Measurements from ENCODE around the gene COL28A1. TPM values are rescaled to one million over a fixed set of nuclear protein-coding genes. Genes with fewer than 3 reads are reported as not detected.
A peak's percentile ranks its signal among the peaks of the same experiment; 100 is the strongest.
"Not testable (repeated sequence)": the region's sequence is repeated elsewhere in the genome, so short reads cannot be mapped to it uniquely, and the experiment has no call there.

The COL28A1 gene
- total RNA-seq, 1 donor from 2014 or later = 3.7 TPM

DNA sequence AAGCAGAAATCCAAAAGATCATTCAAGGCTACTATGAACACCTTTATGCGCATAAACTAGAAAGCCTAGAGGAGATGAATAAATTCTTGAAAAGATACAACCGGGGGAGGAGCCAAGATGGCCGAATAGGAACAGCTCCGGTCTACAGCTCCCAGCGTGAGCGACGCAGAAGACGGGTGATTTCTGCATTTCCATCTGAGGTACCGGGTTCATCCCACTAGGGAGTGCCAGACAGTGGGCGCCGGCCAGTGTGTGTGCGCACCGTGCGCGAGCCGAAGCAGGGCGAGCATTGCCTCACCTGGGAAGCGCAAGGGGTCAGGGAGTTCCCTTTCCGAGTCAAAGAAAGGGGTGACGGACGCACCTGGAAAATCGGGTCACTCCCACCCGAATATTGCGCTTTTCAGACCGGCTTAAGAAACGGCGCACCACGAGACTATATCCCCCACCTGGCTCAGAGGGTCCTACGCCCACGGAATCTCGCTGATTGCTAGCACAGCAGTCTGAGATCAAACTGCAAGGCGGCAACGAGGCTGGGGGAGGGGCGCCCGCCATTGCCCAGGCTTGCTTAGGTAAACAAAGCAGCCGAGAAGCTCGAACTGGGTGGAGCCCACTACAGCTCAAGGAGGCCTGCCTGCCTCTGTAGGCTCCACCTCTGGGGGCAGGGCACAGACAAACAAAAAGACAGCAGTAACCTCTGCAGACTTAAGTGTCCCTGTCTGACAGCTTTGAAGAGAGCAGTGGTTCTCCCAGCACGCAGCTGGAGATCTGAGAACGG lies 70.5 kb downstream of the COL28A1 start:
- not testable (repeated sequence) for DNase-seq (ENCODE audit: low spot score)

DNA sequence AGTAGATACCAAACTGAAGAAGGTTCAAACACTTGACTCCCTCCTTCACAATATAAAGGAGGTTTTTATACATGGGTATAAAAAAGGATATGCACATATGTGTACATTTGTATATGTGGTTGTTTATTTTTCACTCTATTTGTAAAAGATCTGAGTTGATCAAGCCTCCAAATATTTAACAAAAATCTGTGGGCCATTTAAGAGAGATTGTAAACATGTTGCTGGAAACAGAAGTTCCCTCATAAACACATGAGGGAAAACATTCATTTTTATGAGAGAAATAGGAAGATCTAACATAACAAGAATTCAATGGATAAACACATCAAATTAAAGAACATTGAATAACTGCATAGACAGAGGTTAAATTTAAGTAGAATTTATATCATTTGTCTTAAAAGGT lies 81.7 kb downstream of the COL28A1 start:
- DNase-seq (ENCODE audit: low spot score) = no peak

DNA sequence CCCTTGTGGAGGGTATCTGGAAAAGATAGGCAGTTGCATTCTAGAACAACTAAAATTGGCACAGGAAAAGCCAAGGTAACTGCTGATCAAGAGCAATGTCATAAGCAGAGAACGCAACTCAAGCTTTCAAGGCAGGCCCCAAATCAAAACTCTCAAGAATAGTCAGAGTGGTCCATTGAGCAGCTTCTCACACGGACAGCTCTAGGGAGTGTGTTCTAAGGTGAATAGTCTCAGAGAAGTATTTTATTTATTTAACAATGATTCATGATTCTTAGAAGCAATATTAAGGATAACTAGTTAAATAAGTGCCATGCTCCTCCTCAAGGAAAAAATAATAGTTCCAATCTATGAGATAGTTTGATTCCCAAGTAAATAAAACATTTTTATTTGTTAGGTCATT lies 83.0 kb downstream of the COL28A1 start:
- no peak for DNase-seq (ENCODE audit: low spot score)

DNA sequence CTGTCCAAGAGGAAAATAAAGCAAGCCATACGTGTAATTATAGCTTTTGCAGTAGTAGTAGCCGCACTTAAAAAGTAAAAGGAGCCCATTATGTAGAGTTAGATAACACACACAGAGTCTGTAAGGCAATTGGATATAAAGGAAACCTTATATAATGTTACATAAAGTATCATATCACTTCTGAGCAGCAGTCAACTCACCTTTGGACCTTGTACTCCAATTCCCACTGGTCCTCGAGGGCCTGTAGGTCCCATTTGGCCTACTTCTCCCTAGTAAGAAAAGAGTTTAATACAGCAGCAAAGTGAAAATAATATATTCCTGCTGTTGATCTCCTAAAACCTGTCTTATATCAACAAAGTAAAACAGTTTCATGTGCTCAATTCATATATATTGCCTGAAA lies 83.6 kb downstream of the COL28A1 start:
- DNase-seq (ENCODE audit: low spot score) = no peak

DNA sequence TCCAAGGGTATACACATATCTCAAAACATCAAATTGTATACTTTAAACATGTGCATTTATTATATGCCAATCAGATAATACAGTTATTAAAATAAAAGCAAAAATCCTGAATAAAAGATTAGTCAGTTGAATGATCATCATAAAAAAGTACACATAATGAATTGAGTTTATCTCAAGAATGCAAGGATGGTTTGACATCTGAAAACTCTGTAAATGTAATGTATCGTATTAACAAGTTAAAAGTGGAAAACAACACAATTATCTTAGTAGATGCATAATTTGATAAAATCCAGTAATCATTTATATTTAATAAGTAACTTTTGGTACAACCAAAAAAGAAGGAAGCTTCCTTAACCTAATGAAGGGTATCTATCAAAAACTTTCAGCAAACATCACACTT lies 86.6 kb downstream of the COL28A1 start:
- no peak for DNase-seq (ENCODE audit: low spot score)

DNA sequence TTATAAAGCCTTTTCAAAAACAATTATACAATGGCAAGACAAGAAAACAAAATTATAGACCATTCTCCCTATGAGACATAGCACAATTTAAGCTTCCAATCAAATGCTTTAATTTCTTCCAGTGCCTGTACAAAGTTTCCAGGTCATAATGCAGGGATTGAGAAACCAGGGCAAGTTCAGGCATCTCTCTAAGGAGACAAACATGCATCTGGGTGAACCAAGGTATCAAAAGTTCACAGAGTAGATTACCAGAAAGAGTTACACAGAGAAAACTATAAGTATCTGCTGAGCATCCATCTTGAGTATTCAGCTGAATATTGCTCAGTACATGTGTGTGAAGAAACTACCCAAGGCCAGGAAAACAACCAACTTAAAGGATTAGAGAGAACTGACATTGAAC lies 89.1 kb downstream of the COL28A1 start:
- no peak for DNase-seq (ENCODE audit: low spot score)

DNA sequence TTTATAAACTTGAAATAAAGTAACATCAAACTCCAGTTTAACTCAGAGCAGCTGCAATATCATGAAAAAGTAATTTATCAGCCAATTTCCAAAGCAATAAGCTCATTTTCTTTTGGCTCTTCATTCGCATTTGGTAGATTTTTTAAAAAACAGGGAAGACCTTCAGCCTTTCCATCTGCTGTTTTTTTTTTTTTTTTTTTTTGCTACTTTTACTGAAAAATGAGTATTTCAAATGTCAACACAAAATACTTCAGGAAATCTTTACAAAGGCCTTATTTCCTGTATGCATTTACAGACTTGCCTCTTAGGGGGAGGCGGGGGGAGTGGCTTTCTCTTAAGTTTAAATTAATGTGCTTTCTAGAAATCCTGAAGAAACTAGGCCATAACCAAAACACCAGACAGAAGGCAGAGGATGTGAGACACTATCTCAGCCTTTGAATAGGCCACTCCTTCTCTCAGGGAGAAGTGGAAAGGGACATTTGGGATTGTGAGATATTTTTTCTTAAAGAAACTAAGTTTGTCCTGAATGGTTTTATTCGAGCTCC lies 91.8 kb downstream of the COL28A1 start:
- no peak for DNase-seq (ENCODE audit: low spot score)

DNA sequence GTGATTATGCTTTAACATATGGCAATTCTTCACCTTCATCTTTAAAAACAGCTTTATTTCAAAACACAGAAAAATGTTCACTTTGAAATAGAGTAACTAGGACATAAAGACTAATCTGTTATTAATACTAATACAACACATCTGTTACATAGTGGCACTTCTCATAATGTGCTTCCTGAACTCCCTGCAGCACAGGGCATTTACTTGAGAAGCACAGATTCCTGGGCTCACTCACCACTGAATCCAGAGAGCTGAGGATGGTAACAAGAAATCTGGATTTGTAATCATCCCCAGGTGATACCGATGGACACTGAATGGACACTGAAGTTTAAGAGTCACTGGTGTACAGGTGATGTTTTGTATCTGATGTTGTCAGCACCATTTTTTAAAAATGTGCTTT lies 96.1 kb downstream of the COL28A1 start:
- DNase-seq (ENCODE audit: low spot score) = no peak

DNA sequence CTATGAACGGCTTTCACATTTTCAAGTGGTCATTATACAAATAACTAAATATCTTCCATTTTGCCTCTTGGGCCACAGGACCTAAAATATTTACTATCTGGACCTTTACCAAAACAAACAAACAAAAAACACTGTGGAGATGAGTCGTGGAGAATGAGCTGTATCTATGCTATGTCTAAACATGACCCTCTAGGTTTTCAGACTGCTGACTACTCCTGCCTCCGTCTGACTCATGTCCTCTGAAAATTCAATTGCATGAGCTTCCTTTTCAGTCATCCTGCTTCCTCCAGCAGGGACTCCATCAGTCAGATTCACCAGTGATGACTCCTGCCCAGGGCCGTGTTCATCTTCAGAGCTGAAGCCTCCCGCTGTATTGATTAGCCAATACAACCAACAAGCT lies 96.8 kb downstream of the COL28A1 start:
- no peak for DNase-seq (ENCODE audit: low spot score)

DNA sequence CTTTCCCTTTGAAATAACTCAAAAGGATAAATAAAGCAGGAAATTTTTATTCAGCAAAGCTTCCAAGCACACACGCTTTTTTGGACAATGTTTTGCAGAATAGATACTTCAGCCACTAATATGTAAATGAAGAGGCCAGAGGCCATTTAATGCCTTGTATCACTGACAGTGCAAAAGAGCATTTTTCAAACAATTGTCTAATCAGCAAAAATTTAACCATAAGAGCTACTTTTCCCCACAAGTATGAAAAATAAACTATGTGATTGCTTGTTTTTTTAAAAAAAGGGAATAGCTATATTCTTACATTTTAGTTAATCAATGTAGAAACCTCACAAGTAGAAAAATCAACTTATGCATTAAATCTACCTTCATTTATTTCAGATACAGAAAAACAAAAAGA lies 99.7 kb downstream of the COL28A1 start:
- DNase-seq (ENCODE audit: low spot score) = no peak

DNA sequence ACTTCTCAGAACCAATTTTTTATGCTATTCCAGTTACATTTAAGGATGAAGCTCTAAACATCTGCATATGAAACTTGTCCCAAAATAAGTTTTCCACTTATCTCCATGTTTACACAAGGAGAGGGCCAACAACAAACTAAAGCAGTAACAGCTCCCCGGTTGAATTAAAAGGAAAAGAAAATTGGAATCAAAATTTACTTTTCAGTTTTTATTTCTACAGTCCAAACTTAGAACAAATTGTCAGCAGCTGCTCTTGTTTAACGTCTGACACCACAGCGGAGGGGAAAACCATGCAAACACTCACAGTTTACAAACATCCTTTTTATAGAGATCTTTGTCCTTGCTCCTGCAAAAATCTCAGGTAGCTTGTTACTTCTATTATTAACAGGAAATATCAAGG lies 101.3 kb downstream of the COL28A1 start:
- no peak for DNase-seq (ENCODE audit: low spot score)

DNA sequence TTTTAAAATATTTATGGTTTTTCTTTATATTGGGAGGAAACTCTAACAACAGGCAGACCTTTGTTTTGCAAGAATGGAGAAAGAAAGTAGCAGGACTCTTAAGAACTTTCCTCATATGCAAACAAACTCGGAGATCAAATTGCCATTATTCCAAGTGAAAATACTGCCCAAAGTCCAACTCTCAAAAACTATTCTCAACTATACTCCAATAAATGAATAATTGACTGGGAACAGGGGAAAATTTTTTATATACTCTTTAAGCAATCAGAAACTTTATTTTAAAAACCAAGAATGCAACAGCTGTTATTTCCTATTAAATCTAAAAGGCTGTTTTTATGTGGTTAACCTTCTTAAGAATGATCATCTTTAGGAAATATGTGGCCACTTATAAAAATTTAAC lies 101.9 kb downstream of the COL28A1 start:
- DNase-seq (ENCODE audit: low spot score) = no peak

DNA sequence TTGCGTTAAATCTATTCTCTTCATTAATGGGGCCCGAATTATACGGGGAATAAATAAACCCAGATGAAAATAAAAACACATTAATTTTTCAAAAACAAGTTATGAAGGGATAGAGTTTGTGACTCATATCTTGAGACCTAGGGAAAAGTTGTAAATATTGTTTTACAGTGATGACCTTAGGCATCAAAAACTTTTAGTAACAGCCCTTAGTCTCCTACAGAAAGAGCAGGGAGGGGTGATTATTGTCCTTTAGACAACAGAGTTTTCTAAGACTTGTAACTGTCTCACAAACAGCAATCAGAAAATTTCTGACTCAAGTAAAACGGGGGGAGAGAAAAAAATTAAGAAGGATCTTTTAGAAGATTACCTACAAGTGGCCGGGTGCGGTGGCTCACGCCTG lies 102.7 kb downstream of the COL28A1 start:
- DNase-seq (ENCODE audit: low spot score) = no peak

DNA sequence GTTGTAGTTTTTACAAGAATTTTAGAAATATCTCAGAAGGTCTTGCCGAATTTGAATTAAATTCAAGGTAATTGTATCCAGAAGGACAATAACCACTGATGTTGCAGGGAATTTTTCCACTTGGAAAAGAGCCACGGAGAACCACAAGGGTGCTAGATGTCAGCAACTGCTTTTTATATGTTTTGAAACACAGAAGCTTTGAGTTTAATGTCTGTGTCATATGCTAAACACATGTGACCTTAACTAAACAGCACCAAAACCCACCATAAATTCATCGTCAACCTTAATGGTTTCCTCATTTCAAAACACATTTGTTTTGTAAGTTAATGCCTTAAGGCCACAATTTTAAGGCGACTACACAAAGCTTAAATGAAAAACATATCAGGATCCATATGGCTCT lies 106.9 kb downstream of the COL28A1 start:
- DNase-seq (ENCODE audit: low spot score) = no peak

DNA sequence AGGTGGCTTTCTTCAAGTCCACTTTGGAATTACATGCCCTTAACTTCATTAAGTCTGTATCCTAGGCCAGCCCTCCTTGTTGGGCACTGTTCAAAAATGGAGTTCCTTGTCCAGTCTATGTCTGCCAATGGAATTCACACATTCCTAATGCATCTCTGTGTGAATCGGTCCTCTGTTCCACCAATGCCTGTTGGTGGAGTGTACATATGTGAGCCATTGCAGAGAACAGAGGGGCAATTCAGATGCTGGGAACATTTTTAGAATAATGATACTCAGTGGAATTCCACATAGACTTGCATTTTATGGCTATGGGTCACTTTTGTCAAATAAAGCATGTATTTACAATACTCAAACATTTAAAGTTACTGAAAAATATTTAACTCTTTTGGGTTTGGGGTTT lies 108.3 kb downstream of the COL28A1 start:
- DNase-seq (ENCODE audit: low spot score) = no peak

DNA sequence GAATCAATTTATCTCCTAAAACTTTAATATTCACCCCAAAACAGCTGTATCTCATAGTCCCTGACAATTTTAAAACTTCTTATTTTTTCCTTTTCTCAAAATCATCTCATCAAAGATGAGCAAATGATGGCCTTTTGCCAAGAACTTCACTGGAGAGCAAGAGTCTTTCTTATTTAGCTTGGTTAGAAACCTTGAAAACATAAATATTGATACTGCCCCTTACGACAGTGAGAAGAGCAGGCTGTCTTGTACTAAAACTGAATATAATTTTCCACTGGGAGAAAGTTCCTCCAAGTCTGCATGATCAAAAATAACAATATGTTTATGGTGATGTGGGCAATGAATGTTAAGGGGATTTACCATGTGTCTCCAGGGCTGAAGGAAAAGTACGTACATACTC lies 109.0 kb downstream of the COL28A1 start:
- no peak for DNase-seq (ENCODE audit: low spot score)

DNA sequence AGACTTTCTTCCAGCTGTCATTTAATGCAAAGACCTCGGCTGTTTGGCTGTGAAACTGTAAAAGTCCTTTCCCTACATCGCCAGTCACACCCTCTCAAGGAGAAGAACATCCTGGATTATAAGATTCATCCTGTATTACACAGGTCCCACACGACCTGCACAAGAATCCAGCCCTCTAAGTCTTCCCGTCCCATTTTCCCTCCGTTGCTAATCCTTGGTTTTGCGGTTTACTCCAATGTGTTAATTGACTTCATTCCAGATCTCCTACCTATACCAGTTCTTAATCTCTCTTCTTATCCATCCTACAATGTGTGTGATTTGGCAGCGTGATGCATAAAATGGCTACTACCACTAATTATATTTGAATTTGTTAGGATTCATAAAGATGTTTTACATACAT lies 110.4 kb downstream of the COL28A1 start:
- no peak for DNase-seq (ENCODE audit: low spot score)

DNA sequence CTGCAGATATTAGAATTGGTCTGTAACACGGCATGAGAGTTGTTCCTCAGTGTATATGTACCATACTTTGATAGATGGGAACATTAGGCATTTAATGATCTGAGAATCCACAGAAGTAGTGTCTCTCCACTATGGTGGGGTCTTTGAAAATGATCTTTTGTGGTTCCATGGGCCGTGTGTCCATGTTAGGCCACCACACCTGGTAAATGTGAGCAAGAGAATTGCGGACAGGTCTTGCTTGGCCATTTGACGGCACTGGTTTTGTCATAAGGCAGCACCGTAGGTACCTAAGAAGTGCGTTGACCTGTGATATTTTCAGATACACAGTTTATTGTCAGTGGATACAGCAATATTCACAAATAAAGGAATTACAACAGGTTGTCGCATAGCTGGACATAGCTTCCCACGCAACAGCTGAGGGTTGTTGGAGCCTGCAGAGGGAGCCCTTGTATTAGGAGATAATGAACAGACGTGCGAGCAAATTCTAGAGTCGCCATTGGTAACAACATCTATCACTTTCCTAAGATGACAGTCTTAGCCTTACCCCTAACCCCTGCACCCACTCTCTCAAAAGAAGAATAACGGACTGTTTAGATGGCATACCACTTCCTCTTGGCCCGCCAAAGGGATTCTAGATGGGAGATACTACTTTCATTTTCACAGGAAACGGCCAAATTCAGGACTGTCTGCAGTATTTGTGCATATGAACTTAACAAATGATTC lies 111.4 kb downstream of the COL28A1 start:
- DNase-seq (ENCODE audit: low spot score) = peak; percentile 67

DNA sequence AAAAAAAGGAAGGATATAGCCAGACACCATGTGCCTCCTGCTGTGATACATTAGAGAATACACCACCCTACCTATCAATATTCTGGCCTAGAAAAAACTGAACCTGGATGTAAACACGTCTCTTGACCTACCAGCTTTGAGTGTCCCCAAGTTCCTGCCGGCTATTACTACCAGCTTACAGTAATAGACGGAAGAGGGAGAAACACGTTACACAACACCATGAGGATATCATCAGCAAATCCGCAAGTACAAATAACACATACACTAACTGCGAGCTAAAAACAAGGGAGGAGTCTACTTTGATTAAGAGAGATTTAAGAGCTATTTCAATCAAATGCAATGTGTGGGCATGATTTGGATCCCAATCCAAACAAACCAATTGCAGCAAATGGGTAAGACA lies 113.0 kb downstream of the COL28A1 start:
- no peak for DNase-seq (ENCODE audit: low spot score)

DNA sequence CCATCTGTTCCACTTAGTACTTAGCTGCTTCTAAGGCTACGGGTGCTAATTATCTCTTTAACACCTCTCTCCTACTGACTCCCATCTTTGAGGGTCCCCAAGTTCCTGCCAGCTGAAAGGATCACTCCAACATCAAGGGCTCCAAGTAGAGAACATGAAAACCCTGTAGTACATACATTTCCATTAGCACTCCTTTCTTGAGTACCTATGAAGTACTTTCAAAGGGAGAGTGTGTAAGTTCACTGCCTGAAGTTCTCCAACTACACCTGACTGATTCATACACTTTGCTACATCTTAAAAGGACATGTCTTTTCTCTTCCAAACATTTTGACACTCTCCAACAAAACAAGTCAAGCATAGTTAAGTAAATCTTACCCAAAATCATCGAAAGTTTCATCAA lies 113.8 kb downstream of the COL28A1 start:
- no peak for DNase-seq (ENCODE audit: low spot score)

DNA sequence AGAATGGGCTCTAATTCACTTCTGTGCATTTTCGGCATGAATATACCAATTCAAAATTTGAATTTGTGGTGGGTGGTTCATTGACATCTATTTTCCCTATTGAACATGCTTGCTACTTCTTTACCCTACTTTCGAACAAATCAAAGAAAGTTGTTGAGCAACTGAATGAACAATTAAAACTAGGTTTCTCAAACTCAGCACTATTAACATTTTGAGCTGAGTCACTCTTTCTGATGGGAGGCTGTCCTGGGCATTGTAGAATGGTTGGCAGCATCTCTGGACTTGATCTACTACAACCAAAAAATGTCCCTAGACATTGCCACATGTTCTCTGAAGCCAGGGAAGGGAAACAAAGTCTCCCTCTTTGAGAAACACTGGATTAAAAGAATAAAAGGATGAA lies 116.7 kb downstream of the COL28A1 start:
- DNase-seq (ENCODE audit: low spot score) = no peak

DNA sequence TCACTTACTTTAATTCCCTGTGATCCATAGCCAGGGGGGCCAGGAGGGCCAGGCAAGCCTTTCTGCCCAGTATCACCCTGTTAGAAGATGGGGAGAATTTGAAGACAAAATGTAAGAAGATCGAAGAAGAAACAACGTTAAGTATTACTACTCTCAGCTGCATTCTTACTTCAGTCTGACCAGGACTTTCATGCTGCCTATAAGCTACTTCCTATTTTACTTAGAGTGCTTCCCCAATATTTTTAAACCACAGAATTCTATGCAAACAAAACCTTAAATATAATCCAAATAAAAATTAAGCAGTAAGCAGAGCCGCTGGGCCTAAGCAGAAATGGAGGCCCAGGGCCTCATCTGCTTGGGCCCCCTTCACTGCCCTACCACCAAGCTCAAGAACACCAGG lies 117.8 kb downstream of the COL28A1 start:
- no peak for DNase-seq (ENCODE audit: low spot score)

DNA sequence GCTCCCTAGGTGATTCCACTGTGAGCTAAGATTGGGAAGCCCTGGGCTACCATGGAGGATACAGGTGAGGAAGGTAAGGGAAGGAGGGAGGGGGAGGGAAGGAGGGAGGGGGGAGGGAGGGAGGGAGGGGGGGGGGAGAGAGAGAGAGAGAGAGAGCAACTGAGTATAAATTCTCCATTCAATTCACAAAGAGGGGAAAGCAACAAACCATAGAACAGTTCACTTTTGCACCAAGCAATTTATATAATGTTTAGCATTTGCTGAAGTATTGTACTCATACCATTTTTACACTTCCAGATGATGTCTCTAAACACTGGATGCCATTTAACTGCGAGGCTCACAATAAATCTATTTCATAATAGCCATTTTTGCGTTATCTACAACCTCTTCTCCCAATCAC lies 118.3 kb downstream of the COL28A1 start:
- no peak for DNase-seq (ENCODE audit: low spot score)

Measured in ureter (tissue), 1 donor.